Inflammatory macrophage (primary cell): Measurements from ENCODE around the gene APBA1.
A peak's percentile ranks its signal among the peaks of the same experiment; 100 is the strongest.
"Not testable (repeated sequence)": the region's sequence is repeated elsewhere in the genome, so short reads cannot be mapped to it uniquely, and the experiment has no call there.

Experiments
- DNase-seq, 2 donors: peaks; one replicate each; pipeline ENCODE4 v3.0.0-alpha.2; 2020 to 2022

The APBA1 gene

GRCh38 chr9:69470186-69470977, 201.8 kb downstream of the APBA1 start:
- DNase-seq: no peak

GRCh38 chr9:69469136-69469535, 203.0 kb downstream of the APBA1 start:
- no peak for DNase-seq

GRCh38 chr9:69468380-69468779, 203.8 kb downstream of the APBA1 start:
- DNase-seq: no peak

GRCh38 chr9:69466151-69466550, 206.0 kb downstream of the APBA1 start:
- DNase-seq: no peak

- no peak for DNase-seq
These were observed 206.7 kb downstream of the APBA1 start for GRCh38 chr9:69465473-69465872.

- no peak for DNase-seq
These were observed 208.6 kb downstream of the APBA1 start for GRCh38 chr9:69463497-69464068.

- DNase-seq: no peak
These were observed 209.8 kb downstream of the APBA1 start for GRCh38 chr9:69462394-69462793.

- DNase-seq: no peak
These were observed 210.9 kb downstream of the APBA1 start for GRCh38 chr9:69461103-69461887.

GRCh38 chr9:69460012-69460411, 212.2 kb downstream of the APBA1 start:
- DNase-seq: no peak

- peak; percentile 41 to 63 for DNase-seq
These were observed 214.0 kb downstream of the APBA1 start for GRCh38 chr9:69458176-69458575.

GRCh38 chr9:69456201-69456600, 216.0 kb downstream of the APBA1 start:
- DNase-seq: no peak

- no peak for DNase-seq
These were observed 216.9 kb downstream of the APBA1 start for GRCh38 chr9:69455311-69455710.

- peak; percentile 66 to 76 for DNase-seq
These were observed 217.8 kb downstream of the APBA1 start for GRCh38 chr9:69454321-69454720.

- DNase-seq: no peak
These were observed 218.4 kb downstream of the APBA1 start for GRCh38 chr9:69453746-69454145.

GRCh38 chr9:69452110-69452782, 219.9 kb downstream of the APBA1 start:
- DNase-seq: no peak

- no peak for DNase-seq
These were observed 225.7 kb downstream of the APBA1 start for GRCh38 chr9:69446496-69446895.

GRCh38 chr9:69445251-69445650, 226.9 kb downstream of the APBA1 start:
- DNase-seq: no peak

GRCh38 chr9:69444791-69445190, 227.4 kb downstream of the APBA1 start:
- DNase-seq: no peak

- no peak for DNase-seq
These were observed 228.2 kb downstream of the APBA1 start for GRCh38 chr9:69444021-69444420.

- DNase-seq: no peak
These were observed 229.0 kb downstream of the APBA1 start for GRCh38 chr9:69443178-69443577.

GRCh38 chr9:69442486-69442885, 229.7 kb downstream of the APBA1 start:
- no peak for DNase-seq

GRCh38 chr9:69440254-69440955, 231.8 kb downstream of the APBA1 start:
- not testable (repeated sequence) for DNase-seq
